GM21529 (cell line): ENCODE measurements around the gene PRDM16.

Experiments
- ATAC-seq: cut with Tn5 transposase; IDR thresholded peaks from one replicate; pipeline ENCODE4 v1.9.1; 2021; ENCODE audit not compliant: unreplicated experiment

Gene PRDM16

DNA sequence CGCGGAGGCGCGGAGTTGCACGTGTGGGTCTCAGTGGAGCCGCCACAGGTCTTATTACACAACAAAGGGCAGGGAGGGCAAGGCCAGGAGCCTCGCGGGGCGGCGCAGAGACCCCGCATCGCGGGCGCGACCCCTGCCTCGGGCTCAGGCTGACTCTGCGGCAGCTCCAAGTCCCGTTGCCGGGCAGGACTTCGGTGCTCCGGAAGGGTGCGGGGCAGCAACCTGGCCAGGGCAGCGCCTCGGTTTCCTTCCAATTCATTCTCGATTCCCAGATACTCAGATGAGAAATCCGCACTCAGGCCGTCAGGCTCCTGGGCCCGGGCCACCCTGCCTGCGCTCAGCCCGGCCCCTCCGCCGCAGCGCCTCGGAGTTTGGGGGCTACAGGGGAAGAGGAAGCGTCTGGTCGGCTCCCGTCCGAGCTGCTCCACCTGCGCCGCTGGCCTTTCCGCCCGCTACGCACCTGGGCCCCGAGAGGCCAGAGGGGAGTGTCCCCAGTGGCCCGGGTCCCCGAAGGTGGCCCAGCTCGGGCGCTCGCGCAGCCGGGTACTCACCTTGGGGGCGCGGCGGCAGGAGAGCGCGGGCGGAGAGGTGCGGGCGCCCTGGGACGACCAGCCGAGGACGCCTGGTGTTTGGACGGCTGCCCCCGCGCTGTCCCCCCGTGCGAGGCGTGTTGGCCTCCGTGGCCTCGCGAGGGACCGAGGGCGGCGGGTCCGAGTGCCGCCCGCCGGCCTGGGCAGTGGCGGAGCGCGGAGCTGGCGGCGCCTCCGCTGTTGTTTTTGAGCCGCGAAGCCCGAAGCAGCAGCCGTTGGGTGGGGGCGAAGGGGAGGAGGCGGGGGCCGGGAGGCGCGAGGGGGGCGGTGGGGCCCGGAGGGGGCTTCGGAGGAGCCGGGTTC lies 1.1 kb upstream of the PRDM16 start:
- no peak for ATAC-seq

- ATAC-seq: no peak
Measured at GRCh38 chr1:3069491-3070308, 697 bp downstream of the PRDM16 start.

GRCh38 chr1:3070309-3070643 lies 1.3 kb downstream of the PRDM16 start:
- no peak for ATAC-seq

- ATAC-seq: no peak
Measured at GRCh38 chr1:3070644-3071564, 1.9 kb downstream of the PRDM16 start.

GRCh38 chr1:3071565-3072390 lies 2.8 kb downstream of the PRDM16 start:
- no peak for ATAC-seq

- no peak for ATAC-seq
Measured at GRCh38 chr1:3072391-3073185, 3.6 kb downstream of the PRDM16 start.

DNA sequence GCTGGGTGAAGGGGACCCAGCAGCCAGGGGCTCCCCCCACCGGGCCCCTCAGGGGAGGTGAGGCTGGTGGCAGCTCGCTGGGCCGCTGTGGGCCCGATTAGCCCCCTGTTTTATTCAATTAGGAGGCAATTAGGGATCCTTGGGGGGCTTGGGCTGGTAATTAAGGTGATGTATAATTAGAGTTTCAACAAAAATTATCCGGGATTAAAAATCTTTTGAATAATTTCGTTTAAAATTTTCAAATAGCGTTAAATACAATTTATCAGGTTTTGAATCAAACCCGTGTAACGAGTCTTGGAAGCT lies 4.1 kb downstream of the PRDM16 start:
- no peak for ATAC-seq

DNA sequence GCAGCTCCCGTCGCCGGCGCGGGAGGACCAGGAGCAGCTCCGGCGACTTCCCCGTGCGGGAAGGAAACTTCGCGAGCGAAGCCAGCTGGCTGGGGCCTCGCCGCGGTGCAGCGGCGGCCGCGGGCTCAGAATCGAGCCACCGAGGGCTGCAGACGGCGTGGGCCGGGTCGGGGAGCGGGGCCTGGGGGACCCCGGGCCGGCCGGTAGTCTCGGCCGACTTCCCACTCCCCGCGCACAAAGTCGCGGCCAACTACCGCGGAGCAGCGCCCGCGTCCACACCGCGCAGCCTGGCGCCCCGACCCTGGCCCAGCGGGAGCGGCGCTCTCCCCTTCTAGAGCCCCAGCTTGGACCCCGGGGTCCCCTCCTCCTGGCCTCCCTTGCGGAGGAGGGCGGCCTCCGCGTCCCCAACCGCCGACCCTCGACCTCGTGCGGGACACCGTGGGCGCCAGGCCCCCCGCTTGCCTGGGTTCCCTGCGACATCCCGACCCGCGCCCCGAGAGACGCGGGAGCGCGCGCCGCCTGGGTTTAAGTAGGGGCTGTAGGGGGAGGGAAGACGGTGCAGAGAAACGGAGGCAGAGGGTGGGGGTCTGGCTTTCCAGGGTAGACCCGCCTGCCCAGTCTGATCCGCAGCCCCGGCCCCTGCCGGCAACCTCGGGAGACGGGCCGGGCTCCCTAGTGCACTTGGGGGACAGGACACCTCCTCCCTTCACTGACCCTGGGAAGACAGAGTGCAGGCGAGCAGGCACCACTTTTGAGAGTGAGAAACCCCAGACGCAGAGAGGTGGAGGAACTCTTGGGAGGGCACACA lies 4.7 kb downstream of the PRDM16 start:
- ATAC-seq: no peak

DNA sequence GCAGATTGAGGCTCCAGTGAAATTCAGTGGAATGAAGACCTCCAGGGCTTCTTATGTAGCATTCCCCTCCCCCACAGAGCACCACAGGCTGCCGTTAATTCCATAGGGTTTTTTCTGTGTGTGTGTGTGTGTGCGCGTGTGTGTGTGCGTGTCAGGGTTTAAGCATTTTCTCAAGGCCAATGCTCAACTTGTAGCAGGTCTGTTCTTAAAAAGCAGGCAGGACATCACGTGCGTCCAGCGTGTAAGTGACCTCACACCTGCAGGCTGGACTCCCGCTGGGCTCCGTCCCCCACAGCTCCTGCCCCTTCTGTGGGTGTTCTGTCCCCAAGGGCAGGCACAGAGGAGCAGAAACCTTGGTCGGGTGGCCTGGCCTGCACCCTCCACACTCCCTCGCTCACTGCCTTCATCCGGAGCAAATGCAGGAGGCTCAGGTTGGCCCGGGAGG lies 5.3 kb downstream of the PRDM16 start:
- ATAC-seq: no peak

GRCh38 chr1:3074800-3075199 lies 5.8 kb downstream of the PRDM16 start:
- no peak for ATAC-seq

DNA sequence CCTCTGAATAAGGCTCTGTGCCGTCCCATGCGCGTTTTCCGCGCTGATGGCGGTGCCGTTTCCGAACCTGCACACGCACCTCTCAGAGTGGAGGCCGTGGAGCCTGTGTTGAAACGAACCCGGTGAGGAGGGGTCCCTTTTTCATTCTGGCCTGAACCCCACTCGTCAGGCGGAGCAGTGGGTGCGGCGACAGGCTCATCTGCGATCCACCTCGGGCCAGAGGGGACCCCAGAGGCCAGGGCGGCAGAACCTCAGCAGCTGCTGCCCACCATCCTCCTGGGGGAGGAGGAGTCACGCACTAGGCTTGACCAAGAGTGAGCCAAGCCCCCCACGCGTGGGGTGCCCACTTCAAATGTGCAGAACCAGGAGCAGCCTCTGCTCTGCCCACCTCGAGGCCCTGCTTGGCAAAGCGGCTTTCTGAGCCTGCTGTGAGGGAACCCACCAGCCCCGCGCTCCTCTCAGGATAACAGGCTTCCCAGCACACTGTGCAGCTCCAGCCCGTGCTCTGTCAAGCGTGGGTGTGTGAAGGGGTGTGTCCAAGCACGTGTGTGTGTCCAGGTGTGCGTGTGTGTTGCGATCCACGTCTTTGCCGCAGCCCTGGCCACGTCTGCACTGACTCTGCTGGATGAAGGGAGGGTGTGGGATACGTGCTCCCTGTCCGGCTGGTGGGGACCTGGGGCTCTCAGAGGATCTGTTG lies 6.8 kb downstream of the PRDM16 start:
- no peak for ATAC-seq

GRCh38 chr1:3076363-3076740 lies 7.3 kb downstream of the PRDM16 start:
- ATAC-seq: no peak

DNA sequence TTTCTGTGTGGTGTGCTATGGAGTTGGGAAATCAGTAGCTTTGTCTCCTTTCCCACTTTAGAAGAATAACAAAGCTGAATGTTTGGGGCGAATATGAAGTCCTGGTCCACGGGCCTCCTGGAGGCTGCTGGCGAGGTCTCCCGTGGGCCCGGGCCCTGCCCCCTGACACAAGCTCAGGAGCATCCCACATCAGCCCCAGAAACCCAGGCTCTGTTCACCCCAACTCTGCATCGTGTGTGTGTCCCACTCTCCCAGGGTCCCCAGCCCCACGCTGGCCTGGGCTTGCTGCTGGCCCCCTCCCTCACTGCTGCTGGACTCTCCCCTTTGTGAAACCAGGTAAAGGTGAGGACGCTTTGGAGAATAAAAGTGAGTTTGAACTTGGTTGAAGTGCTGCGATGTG lies 8.1 kb downstream of the PRDM16 start:
- ATAC-seq: no peak

GRCh38 chr1:3077561-3077960 lies 8.6 kb downstream of the PRDM16 start:
- no peak for ATAC-seq

DNA sequence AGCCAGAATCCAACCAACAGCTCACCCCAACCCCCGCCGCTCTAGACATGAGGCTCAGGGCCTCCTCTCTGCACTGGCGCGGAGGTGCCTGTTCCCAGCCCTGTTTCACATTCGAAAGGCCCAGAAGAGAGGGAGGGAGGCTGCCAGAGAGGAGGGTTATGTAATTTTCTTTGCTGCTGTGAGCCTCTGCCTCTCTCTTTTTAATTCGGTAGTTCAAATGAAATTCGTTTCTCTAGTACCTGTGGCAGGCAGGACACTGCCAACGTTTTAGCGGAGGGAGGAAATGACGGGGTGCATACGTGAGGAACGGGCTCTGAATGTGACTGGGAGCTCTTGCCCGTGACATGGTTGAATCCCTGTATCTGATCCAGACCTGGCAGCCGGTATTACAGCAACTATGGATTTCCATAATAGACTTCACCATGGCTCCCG lies 9.4 kb downstream of the PRDM16 start:
- no peak for ATAC-seq

DNA sequence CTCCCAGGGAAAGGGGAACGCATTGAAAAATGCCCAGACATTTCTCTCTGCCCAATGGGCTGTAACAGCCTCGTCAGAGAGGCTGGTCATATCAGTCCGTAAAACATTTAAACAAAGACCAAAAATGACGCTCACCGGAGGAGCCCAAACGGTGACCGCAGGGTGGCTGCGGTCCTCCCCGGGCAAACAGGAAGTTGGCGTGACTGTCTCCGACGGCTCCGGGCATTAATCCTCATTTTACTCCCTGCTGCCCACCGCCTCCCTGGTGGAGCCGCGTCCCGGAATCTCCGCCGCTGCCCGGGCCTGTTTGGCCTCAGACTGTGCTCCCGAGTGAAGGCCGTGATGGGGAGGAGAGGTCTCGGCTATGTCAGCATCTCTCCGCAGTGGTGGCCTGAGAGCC lies 9.9 kb downstream of the PRDM16 start:
- no peak for ATAC-seq

DNA sequence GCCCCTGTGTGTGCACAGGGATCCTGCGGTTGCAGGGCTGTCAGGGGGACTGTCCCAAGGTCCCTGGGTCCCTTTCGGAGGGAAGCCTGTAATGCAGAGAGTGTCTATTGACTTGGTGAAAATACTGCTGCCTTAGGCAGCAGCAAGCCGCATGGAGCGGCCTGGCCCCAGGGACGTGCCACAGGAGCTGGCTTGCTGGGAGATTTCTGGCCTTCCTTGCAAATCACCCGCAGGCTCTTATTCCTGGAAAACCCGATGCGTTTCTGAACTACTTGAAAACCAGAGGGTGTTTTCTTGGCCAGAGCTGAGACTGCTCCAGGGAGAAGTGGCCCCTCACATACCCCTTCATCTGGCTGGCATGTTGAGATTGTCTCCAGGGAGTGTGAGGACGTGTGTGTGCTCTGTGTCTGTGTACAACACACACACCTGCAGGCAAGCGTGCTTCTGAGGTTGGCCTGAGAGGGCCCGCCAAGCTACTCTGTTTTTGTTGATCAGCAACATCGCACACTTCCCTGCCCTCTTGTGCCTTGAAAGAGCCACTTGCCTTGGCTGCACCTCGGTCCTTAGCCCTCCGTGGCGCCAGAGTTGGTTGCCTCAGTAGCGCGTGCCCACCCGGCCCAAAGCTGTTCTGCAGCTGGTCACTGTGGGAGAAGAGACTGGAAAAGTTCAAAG lies 10.5 kb downstream of the PRDM16 start:
- ATAC-seq: no peak
